ENCODE results near the gene UBALD1.

- TF ChIP-seq, protein P1, sequence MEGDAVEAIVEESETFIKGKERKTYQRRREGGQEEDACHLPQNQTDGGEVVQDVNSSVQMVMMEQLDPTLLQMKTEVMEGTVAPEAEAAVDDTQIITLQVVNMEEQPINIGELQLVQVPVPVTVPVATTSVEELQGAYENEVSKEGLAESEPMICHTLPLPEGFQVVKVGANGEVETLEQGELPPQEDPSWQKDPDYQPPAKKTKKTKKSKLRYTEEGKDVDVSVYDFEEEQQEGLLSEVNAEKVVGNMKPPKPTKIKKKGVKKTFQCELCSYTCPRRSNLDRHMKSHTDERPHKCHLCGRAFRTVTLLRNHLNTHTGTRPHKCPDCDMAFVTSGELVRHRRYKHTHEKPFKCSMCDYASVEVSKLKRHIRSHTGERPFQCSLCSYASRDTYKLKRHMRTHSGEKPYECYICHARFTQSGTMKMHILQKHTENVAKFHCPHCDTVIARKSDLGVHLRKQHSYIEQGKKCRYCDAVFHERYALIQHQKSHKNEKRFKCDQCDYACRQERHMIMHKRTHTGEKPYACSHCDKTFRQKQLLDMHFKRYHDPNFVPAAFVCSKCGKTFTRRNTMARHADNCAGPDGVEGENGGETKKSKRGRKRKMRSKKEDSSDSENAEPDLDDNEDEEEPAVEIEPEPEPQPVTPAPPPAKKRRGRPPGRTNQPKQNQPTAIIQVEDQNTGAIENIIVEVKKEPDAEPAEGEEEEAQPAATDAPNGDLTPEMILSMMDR (IDR thresholded peaks at IDR 0.05 in 4 of 5, conservative IDR thresholded peaks at IDR 0.05 in 1 of 5), result no peak
- no peak for TF ChIP-seq POLR2A (IDR thresholded peaks at IDR 0.05)
Observed at GRCh38 chr16:4611337-4612021, 3.2 kb downstream of the UBALD1 start.
